ENCODE measurements around the gene SRP14.
A peak's percentile ranks its signal among the peaks of the same experiment; 100 is the strongest.

Gene SRP14

GRCh38 chr15:40065166-40065565 lies 26.2 kb upstream of the SRP14 start:
- 91% methylated on average over 3 of the region's 3 CpGs for WGBS
- H3K9ac ChIP-seq (ENCODE audit: low read depth, low read length): no peak overlapping the region
- H3K4me3 ChIP-seq (ENCODE audit: low read length): no peak overlapping the region
- H3K27ac ChIP-seq (ENCODE audit: low read depth, low read length): no peak overlapping the region
- H3K36me3 ChIP-seq (ENCODE audit: insufficient read depth, low read length): no peaks in the 10 kb centered on the region
- peaks cover 38% of the 10 kb centered on the region for H3K4me1 ChIP-seq (ENCODE audit: insufficient read depth, low read length)
- no peaks in the 10 kb centered on the region for H3K27me3 ChIP-seq (ENCODE audit: insufficient read depth, low read length)
- no peaks in the 10 kb centered on the region for H3K9me3 ChIP-seq (ENCODE audit: insufficient read depth, low read depth, low read length)

- 76% methylated on average over 8 of the region's 8 CpGs for WGBS
- Histone ChIP-seq H3K9ac (ENCODE audit: low read depth, low read length) (no peak overlapping the region), H3K9me3 (ENCODE audit: insufficient read depth, low read depth, low read length) (no peaks in the 10 kb centered on the region), H3K36me3 (ENCODE audit: insufficient read depth, low read length) (no peaks in the 10 kb centered on the region), H3K27ac (ENCODE audit: low read depth, low read length) (peak overlapping the region; percentile 20; the same call in 1 of the 2 replicates), H3K4me3 (ENCODE audit: low read length) (no peak overlapping the region), H3K27me3 (ENCODE audit: insufficient read depth, low read length) (no peaks in the 10 kb centered on the region), H3K4me1 (ENCODE audit: insufficient read depth, low read length) (peaks cover 32% of the 10 kb centered on the region)
Observed at GRCh38 chr15:40064231-40064894, 25.4 kb upstream of the SRP14 start.

- Histone ChIP-seq H3K9ac (ENCODE audit: low read depth, low read length) (no peak overlapping the region), H3K27ac (ENCODE audit: low read depth, low read length) (0 out of 2 replicates have a peak overlapping the region, but pooled peaks have one; percentile 0), H3K36me3 (ENCODE audit: insufficient read depth, low read length) (no peaks in the 10 kb centered on the region), H3K9me3 (ENCODE audit: insufficient read depth, low read depth, low read length) (no peaks in the 10 kb centered on the region), H3K4me3 (ENCODE audit: low read length) (no peak overlapping the region), H3K27me3 (ENCODE audit: insufficient read depth, low read length) (no peaks in the 10 kb centered on the region), H3K4me1 (ENCODE audit: insufficient read depth, low read length) (peaks cover 29% of the 10 kb centered on the region)
- WGBS: 90% methylated on average over 2 of the region's 2 CpGs
Observed at GRCh38 chr15:40063563-40064011, 24.6 kb upstream of the SRP14 start.

GRCh38 chr15:40062816-40063562 lies 24.0 kb upstream of the SRP14 start:
- Histone ChIP-seq H3K27ac (ENCODE audit: low read depth, low read length) (0 out of 2 replicates have a peak overlapping the region, but pooled peaks have one; percentile 0), H3K9me3 (ENCODE audit: insufficient read depth, low read depth, low read length) (no peaks in the 10 kb centered on the region), H3K36me3 (ENCODE audit: insufficient read depth, low read length) (no peaks in the 10 kb centered on the region), H3K9ac (ENCODE audit: low read depth, low read length) (no peak overlapping the region), H3K27me3 (ENCODE audit: insufficient read depth, low read length) (no peaks in the 10 kb centered on the region), H3K4me3 (ENCODE audit: low read length) (no peak overlapping the region), H3K4me1 (ENCODE audit: insufficient read depth, low read length) (peaks cover 23% of the 10 kb centered on the region)
- WGBS: 77% methylated on average over 7 of the region's 10 CpGs

GRCh38 chr15:40061212-40061901 lies 22.4 kb upstream of the SRP14 start:
- H3K27ac ChIP-seq (ENCODE audit: low read depth, low read length): no peak overlapping the region
- 92% methylated on average over 14 of the region's 15 CpGs for WGBS
- H3K4me3 ChIP-seq (ENCODE audit: low read length): no peak overlapping the region
- no peaks in the 10 kb centered on the region for H3K27me3 ChIP-seq (ENCODE audit: insufficient read depth, low read length)
- H3K4me1 ChIP-seq (ENCODE audit: insufficient read depth, low read length): peaks cover 14% of the 10 kb centered on the region
- no peak overlapping the region for H3K9ac ChIP-seq (ENCODE audit: low read depth, low read length)
- H3K9me3 ChIP-seq (ENCODE audit: insufficient read depth, low read depth, low read length): no peaks in the 10 kb centered on the region
- no peaks in the 10 kb centered on the region for H3K36me3 ChIP-seq (ENCODE audit: insufficient read depth, low read length)

- H3K4me3 ChIP-seq (ENCODE audit: low read length): no peak overlapping the region
- no peaks in the 10 kb centered on the region for H3K36me3 ChIP-seq (ENCODE audit: insufficient read depth, low read length)
- H3K27ac ChIP-seq (ENCODE audit: low read depth, low read length): no peak overlapping the region
- no peaks in the 10 kb centered on the region for H3K27me3 ChIP-seq (ENCODE audit: insufficient read depth, low read length)
- 90% methylated on average over 10 of the region's 10 CpGs for WGBS
- H3K9ac ChIP-seq (ENCODE audit: low read depth, low read length): no peak overlapping the region
- H3K4me1 ChIP-seq (ENCODE audit: insufficient read depth, low read length): peaks cover 14% of the 10 kb centered on the region
- H3K9me3 ChIP-seq (ENCODE audit: insufficient read depth, low read depth, low read length): no peaks in the 10 kb centered on the region
Observed at GRCh38 chr15:40060236-40060961, 21.4 kb upstream of the SRP14 start.

GRCh38 chr15:40059821-40060220 lies 20.8 kb upstream of the SRP14 start:
- H3K4me3 ChIP-seq (ENCODE audit: low read length): no peak overlapping the region
- no peaks in the 10 kb centered on the region for H3K9me3 ChIP-seq (ENCODE audit: insufficient read depth, low read depth, low read length)
- no peak overlapping the region for H3K27ac ChIP-seq (ENCODE audit: low read depth, low read length)
- no peaks in the 10 kb centered on the region for H3K27me3 ChIP-seq (ENCODE audit: insufficient read depth, low read length)
- 92% methylated on average over 11 of the region's 11 CpGs for WGBS
- no peaks in the 10 kb centered on the region for H3K36me3 ChIP-seq (ENCODE audit: insufficient read depth, low read length)
- peaks cover 13% of the 10 kb centered on the region for H3K4me1 ChIP-seq (ENCODE audit: insufficient read depth, low read length)
- H3K9ac ChIP-seq (ENCODE audit: low read depth, low read length): no peak overlapping the region

GRCh38 chr15:40058476-40059140 lies 19.6 kb upstream of the SRP14 start:
- Histone ChIP-seq H3K27me3 (ENCODE audit: insufficient read depth, low read length) (no peaks in the 10 kb centered on the region), H3K9ac (ENCODE audit: low read depth, low read length) (no peak overlapping the region), H3K36me3 (ENCODE audit: insufficient read depth, low read length) (no peaks in the 10 kb centered on the region), H3K9me3 (ENCODE audit: insufficient read depth, low read depth, low read length) (no peaks in the 10 kb centered on the region), H3K27ac (ENCODE audit: low read depth, low read length) (no peak overlapping the region), H3K4me1 (ENCODE audit: insufficient read depth, low read length) (peaks cover 2% of the 10 kb centered on the region), H3K4me3 (ENCODE audit: low read length) (no peak overlapping the region)
- WGBS: 90% methylated on average over 3 of the region's 3 CpGs

- Histone ChIP-seq H3K27ac (ENCODE audit: low read depth, low read length) (no peak overlapping the region), H3K9ac (ENCODE audit: low read depth, low read length) (no peak overlapping the region; the same call in 1 of the 2 replicates), H3K36me3 (ENCODE audit: insufficient read depth, low read length) (no peaks in the 10 kb centered on the region), H3K9me3 (ENCODE audit: insufficient read depth, low read depth, low read length) (no peaks in the 10 kb centered on the region), H3K4me1 (ENCODE audit: insufficient read depth, low read length) (peaks cover 6% of the 10 kb centered on the region; the same call in 1 of the 2 replicates), H3K4me3 (ENCODE audit: low read length) (no peak overlapping the region), H3K27me3 (ENCODE audit: insufficient read depth, low read length) (no peaks in the 10 kb centered on the region)
- WGBS: 93% methylated on average over 13 of the region's 14 CpGs
Observed at GRCh38 chr15:40055576-40056293, 16.8 kb upstream of the SRP14 start.

Data from HUES64 (cell line).